CD4-positive, alpha-beta T cell (primary cell): ENCODE measurements around the gene CPED1. TPM values are rescaled to one million over a fixed set of nuclear protein-coding genes. Genes with fewer than 3 reads are reported as not detected.
"Not testable (repeated sequence)": the region's sequence is repeated elsewhere in the genome, so short reads cannot be mapped to it uniquely, and the experiment has no call there.

ENCODE experiments used
- ATAC-seq: fragments of 200-7000 bp; cut with Tn5 transposase; one replicate; pipeline ENCODE4 v1.10.0; 2022; ENCODE audit warnings: mild to moderate bottlenecking; ENCODE audit not compliant: poor library complexity
- CTCF ChIA-PET: fragments of 350-600 bp; sonication (Branson Sonifier 250); formaldehyde crosslinking; loops from one replicate; lab custom pipeline; 2021; ENCODE audit warnings: antibody characterized with exemption, inconsistent platforms; lab: Charles Lee
- POLR2A ChIA-PET: fragments of 350-600 bp; sonication (Branson Sonifier 250); formaldehyde crosslinking; loops from one replicate; lab custom pipeline; 2021; ENCODE audit warnings: antibody characterized with exemption, inconsistent platforms; lab: Charles Lee
- DNase-seq, 14 experiments: peaks; one replicate each; pipeline ENCODE4 v3.0.0-alpha.2; 2013 to 2020; ENCODE audit warnings: mixed read lengths in 2 of 14
- H3K27ac ChIP-seq, 2 donors: one replicate each; pipeline versions ENCODE4 v1.5.1 to v1.7.0; 2013; ENCODE audit warnings: low read length in 2 of 2, low read depth in 1 of 2, mild to moderate bottlenecking in 1 of 2
- H3K27me3 ChIP-seq, 2 experiments: 1 replicate in 1 of 2; 2 replicates in 1 of 2; pipeline versions ENCODE4 v1.6.1 to v1.7.0; 2013; ENCODE audit warnings: low read length in 2 of 2, control low read depth in 1 of 2, mild to moderate bottlenecking in 1 of 2, moderate library complexity in 1 of 2; ENCODE audit not compliant: insufficient read depth in 2 of 2, control insufficient read depth in 1 of 2
- H3K36me3 ChIP-seq: one replicate; pipeline ENCODE4 v1.6.1; 2013; ENCODE audit warnings: low read length, control low read depth; ENCODE audit not compliant: insufficient read depth
- H3K4me1 ChIP-seq: one replicate; pipeline ENCODE4 v1.6.1; 2013; ENCODE audit warnings: low read length, control low read depth; ENCODE audit not compliant: insufficient read depth
- H3K4me3 ChIP-seq: one replicate; pipeline ENCODE4 v1.5.1; 2013; ENCODE audit warnings: mild to moderate bottlenecking, low read length, moderate library complexity
- H3K9me3 ChIP-seq, 2 experiments: 1 replicate in 1 of 2; 2 replicates in 1 of 2; pipeline versions ENCODE4 v1.6.1 to v1.7.0; 2013; ENCODE audit warnings: low read length in 2 of 2, mild to moderate bottlenecking in 2 of 2, control low read depth in 1 of 2, moderate library complexity in 1 of 2; ENCODE audit not compliant: control insufficient read depth in 1 of 2, insufficient read depth in 1 of 2
- H3K27ac Mint-ChIP-seq: one replicate; pipeline ENCODE4 v1.8.0; 2020; ENCODE audit warnings: mixed read lengths
- H3K27me3 Mint-ChIP-seq: one replicate; pipeline ENCODE4 v1.8.0; 2021; ENCODE audit warnings: mixed read lengths
- H3K36me3 Mint-ChIP-seq: one replicate; pipeline ENCODE4 v1.8.0; 2021; ENCODE audit warnings: low read depth, mixed read lengths
- H3K4me1 Mint-ChIP-seq: one replicate; pipeline ENCODE4 v1.8.0; 2021; ENCODE audit warnings: low read depth, mixed read lengths
- H3K4me3 Mint-ChIP-seq: one replicate; pipeline ENCODE4 v1.8.0; 2020; ENCODE audit warnings: mild to moderate bottlenecking, mixed read lengths
- H3K9me3 Mint-ChIP-seq: one replicate; pipeline ENCODE4 v1.8.0; 2020; ENCODE audit warnings: mixed read lengths
- intact Hi-C, 2 experiments: fragments of 100-400 bp; cut with DNase I in 1 of 2; cut with micrococcal nuclease in 1 of 2; formaldehyde crosslinking; loops; one replicate each; pipeline versions ENCODE4 v1.15.1 to v1.9.0; 2023 to 2025; cut with DNase I, micrococcal nuclease
- total RNA-seq, 174 experiments: library from RNA in 2 of 174; stranded (reverse) in 2 of 174; gene quantifications; one replicate each; pipeline ENCODE4 v1.2.3 and lab custom pipeline; 2021 to 2026
- TF ChIP-seq, protein P1 (sequence below): fragments of 200-600 bp; IDR thresholded peaks from one replicate; pipeline ENCODE4 v1.8.0; 2022; ENCODE audit warnings: antibody characterized with exemption, mild to moderate bottlenecking

The CPED1 gene
- total RNA-seq, 2 experiments from 2014 or later = 0.08 to 0.19 TPM

DNA sequence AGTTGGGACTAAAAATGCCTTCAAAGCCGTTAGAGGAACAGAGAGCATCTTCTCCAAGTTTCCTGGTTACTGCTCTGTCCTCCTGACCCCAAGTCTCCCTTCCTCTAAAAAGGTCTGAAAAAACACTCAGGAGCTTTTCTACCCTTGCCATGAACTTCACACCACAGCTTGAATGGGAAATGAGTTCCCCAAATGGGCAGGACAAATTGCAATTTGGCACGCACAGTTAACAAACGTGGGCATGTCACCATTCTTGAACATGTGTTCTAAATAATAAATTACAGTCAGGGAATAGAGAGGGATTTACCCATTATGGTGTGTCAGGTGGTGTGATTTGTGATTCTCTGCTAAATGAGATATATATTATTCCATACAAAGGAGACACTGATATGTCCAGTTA is 249.1 kb downstream of the CPED1 start:
- Mint-ChIP-seq H3K27me3 (no peaks in the 10 kb centered on the region), H3K27ac (no peak overlapping the region), H3K36me3 (no peaks in the 10 kb centered on the region), H3K4me1 (no peaks in the 10 kb centered on the region), H3K9me3 (no peaks in the 10 kb centered on the region), H3K4me3 (no peak overlapping the region)
- H3K4me3 ChIP-seq = no peak overlapping the region
- no peak overlapping the region for H3K27ac ChIP-seq
- DNase-seq (no peak), ATAC-seq (no peak)
- POLR2A ChIA-PET = no interaction called here
- H3K4me1 ChIP-seq = no peaks in the 10 kb centered on the region
- intact Hi-C loops = no loop called here
- H3K27me3 ChIP-seq = no peaks in the 10 kb centered on the region
- no peaks in the 10 kb centered on the region for H3K9me3 ChIP-seq
- TF ChIP-seq, protein P1, sequence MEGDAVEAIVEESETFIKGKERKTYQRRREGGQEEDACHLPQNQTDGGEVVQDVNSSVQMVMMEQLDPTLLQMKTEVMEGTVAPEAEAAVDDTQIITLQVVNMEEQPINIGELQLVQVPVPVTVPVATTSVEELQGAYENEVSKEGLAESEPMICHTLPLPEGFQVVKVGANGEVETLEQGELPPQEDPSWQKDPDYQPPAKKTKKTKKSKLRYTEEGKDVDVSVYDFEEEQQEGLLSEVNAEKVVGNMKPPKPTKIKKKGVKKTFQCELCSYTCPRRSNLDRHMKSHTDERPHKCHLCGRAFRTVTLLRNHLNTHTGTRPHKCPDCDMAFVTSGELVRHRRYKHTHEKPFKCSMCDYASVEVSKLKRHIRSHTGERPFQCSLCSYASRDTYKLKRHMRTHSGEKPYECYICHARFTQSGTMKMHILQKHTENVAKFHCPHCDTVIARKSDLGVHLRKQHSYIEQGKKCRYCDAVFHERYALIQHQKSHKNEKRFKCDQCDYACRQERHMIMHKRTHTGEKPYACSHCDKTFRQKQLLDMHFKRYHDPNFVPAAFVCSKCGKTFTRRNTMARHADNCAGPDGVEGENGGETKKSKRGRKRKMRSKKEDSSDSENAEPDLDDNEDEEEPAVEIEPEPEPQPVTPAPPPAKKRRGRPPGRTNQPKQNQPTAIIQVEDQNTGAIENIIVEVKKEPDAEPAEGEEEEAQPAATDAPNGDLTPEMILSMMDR = no peak
- CTCF ChIA-PET = no interaction called here
- no peaks in the 10 kb centered on the region for H3K36me3 ChIP-seq

DNA sequence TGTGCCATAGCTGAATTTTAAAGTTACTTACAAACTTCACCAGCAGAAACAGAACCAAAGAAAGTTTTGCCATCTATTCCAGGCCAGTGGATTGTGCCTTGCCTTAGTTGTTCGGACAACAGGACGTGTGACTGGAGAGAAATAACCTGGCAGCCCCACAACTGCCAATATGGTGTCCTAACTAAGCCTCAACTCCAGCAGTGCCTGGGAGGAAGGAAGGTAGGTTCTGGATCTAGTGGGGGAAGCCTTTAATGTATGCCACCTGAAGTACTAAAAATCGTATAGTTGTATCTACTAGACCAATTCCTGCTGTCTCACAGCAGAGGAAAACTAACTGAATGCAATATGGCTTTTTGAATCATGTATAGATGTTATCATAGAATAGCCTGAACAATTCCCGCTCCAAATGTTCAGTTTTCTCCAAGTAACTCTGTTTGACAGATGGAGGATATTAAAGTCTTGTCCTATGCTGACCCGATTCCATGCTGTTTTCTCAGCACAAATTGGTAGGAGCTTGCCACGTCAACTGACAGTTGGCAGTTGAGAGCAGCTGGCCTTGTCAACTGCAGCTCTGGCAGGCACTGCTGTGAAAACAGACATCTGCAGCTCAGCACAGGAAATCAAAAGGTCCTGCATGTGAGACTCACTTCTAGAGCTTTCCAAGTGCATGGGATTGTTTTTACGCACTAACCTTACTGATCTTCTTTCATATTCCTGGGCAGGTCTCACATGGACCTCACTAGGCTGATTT is 255.8 kb downstream of the CPED1 start:
- Mint-ChIP-seq H3K9me3 (peaks cover 8% of the 10 kb centered on the region), H3K4me1 (no peaks in the 10 kb centered on the region), H3K4me3 (no peak overlapping the region), H3K27me3 (no peaks in the 10 kb centered on the region), H3K27ac (no peak overlapping the region), H3K36me3 (no peaks in the 10 kb centered on the region)
- intact Hi-C loops = no loop called here
- Histone ChIP-seq H3K27ac (no peak overlapping the region), H3K9me3 (peaks cover 4 to 7% of the 10 kb centered on the region in 2 experiments), H3K4me1 (no peaks in the 10 kb centered on the region), H3K4me3 (no peak overlapping the region), H3K36me3 (no peaks in the 10 kb centered on the region), H3K27me3 (no peaks in the 10 kb centered on the region)
- DNase-seq (no peak), ATAC-seq (no peak)
- TF ChIP-seq, protein P1 = no peak
- CTCF ChIA-PET = interaction anchor here (0.8 kb wide), 1 partner anchor 47 kb away, joined by 3 read pairs; no protein-coding TSS in a partner anchor
- POLR2A ChIA-PET = no interaction called here

- H3K27ac ChIP-seq, H3K27me3 ChIP-seq, DNase-seq, H3K4me1 ChIP-seq, POLR2A ChIA-PET, H3K9me3 ChIP-seq, H3K36me3 Mint-ChIP-seq, H3K4me3 Mint-ChIP-seq, H3K4me3 ChIP-seq, CTCF ChIA-PET, H3K27ac Mint-ChIP-seq, intact Hi-C loops, H3K4me1 Mint-ChIP-seq, H3K36me3 ChIP-seq, H3K27me3 Mint-ChIP-seq, ATAC-seq: not testable (repeated sequence)
- peaks cover 13% of the 10 kb centered on the region for H3K9me3 Mint-ChIP-seq
Observed at GRCh38 chr7:121251367-121251766, 262.9 kb downstream of the CPED1 start.

- H3K27ac ChIP-seq, ATAC-seq, H3K27me3 ChIP-seq, H3K36me3 ChIP-seq, POLR2A ChIA-PET, H3K4me3 Mint-ChIP-seq, H3K9me3 Mint-ChIP-seq, H3K4me1 ChIP-seq, CTCF ChIA-PET, H3K4me3 ChIP-seq, DNase-seq, H3K36me3 Mint-ChIP-seq, intact Hi-C loops, H3K9me3 ChIP-seq, H3K27ac Mint-ChIP-seq, H3K27me3 Mint-ChIP-seq, H3K4me1 Mint-ChIP-seq: not testable (repeated sequence)
Observed at GRCh38 chr7:121252523-121253235, 264.2 kb downstream of the CPED1 start.
